Right atrium auricular region (tissue), 2 donors: ENCODE data around the gene C1orf141. TPM values are rescaled to one million over a fixed set of nuclear protein-coding genes. Genes with fewer than 3 reads are reported as not detected.

Experiments
- DNase-seq: peaks from one replicate; pipeline ENCODE4 v3.0.0-alpha.2; 2019; ENCODE audit warnings: low spot score
- H3K27ac ChIP-seq, 2 donors: fragments of 200-600 bp; sonication (generic); 1 replicate in 1 of 2; 2 replicates in 1 of 2; pipeline ENCODE4 v1.5.1; 2016 to 2019
- H3K27me3 ChIP-seq, 2 donors: fragments of 200-600 bp; sonication (generic); one replicate each; pipeline versions ENCODE4 v1.5.1 to v1.6.0; 2017 to 2019
- H3K36me3 ChIP-seq: fragments of 200-600 bp; sonication (generic); one replicate; pipeline ENCODE4 v1.5.1; 2016
- H3K4me1 ChIP-seq, 2 donors: fragments of 200-600 bp; sonication (generic); one replicate each; pipeline versions ENCODE4 v1.5.1 to v1.6.0; 2017 to 2019
- H3K4me3 ChIP-seq, 2 donors: fragments of 200-600 bp; sonication (generic); 1 replicate in 1 of 2; 2 replicates in 1 of 2; pipeline ENCODE4 v1.5.1; 2017 to 2019; ENCODE audit warnings: mild to moderate bottlenecking in 1 of 2, moderate library complexity in 1 of 2
- H3K9me3 ChIP-seq, 2 donors: fragments of 200-600 bp; sonication (generic); one replicate each; pipeline ENCODE4 v1.5.1; 2019
- CTCF ChIP-seq, 2 donors: fragments of 200-600 bp; sonication (generic); IDR thresholded peaks; one replicate each; pipeline ENCODE4 v1.5.1; 2019; ENCODE audit warnings: antibody characterized with exemption in 2 of 2
- total RNA-seq, 2 donors: library from RNA; depleted of rRNA; stranded (reverse); fragments of >200 nt; gene quantifications; one replicate each; pipeline ENCODE4 v1.1.0, GENCODE V29; 2016

C1orf141 gene
- total RNA-seq, 2 donors from 2014 or later, result not detected

- H3K36me3 ChIP-seq, result peaks cover 12% of the 10 kb centered on the region
- H3K27me3 ChIP-seq, result no peaks in the 10 kb centered on the region
- peak within 1 kb of the TSS; percentile 82 for H3K4me3 ChIP-seq
- DNase-seq, result peak; percentile 76
- H3K4me1 ChIP-seq, result peaks cover 0 to 9% of the 10 kb centered on the region in 2 donors
- H3K9me3 ChIP-seq, result no peaks in the 10 kb centered on the region
- peak within 1 kb of the TSS; percentile 94 to 97 for H3K27ac ChIP-seq
- no peak for TF ChIP-seq CTCF (IDR thresholded peaks at IDR 0.05)
Measured at GRCh38 chr1:67053785-67054772, 80.7 kb downstream of the C1orf141 start, which contains the start of gene SLC35D1. Gene SLC35D1, minus strand, starts transcription at chr1:67054148. Its CDS starts 135 bp downstream, at chr1:67054013.

GRCh38 chr1:67053535-67053784 is 81.3 kb downstream of the C1orf141 start:
- H3K9me3 ChIP-seq, result no peaks in the 10 kb centered on the region
- H3K36me3 ChIP-seq, result peaks cover 18% of the 10 kb centered on the region
- no peaks in the 10 kb centered on the region for H3K27me3 ChIP-seq
- peak overlapping the region; percentile 94 to 97 for H3K27ac ChIP-seq
- peak overlapping the region; percentile 82 for H3K4me3 ChIP-seq
- TF ChIP-seq CTCF (IDR thresholded peaks at IDR 0.05), result no peak
- H3K4me1 ChIP-seq, result peaks cover 0 to 9% of the 10 kb centered on the region in 2 donors
- peak; percentile 65 for DNase-seq

DNA sequence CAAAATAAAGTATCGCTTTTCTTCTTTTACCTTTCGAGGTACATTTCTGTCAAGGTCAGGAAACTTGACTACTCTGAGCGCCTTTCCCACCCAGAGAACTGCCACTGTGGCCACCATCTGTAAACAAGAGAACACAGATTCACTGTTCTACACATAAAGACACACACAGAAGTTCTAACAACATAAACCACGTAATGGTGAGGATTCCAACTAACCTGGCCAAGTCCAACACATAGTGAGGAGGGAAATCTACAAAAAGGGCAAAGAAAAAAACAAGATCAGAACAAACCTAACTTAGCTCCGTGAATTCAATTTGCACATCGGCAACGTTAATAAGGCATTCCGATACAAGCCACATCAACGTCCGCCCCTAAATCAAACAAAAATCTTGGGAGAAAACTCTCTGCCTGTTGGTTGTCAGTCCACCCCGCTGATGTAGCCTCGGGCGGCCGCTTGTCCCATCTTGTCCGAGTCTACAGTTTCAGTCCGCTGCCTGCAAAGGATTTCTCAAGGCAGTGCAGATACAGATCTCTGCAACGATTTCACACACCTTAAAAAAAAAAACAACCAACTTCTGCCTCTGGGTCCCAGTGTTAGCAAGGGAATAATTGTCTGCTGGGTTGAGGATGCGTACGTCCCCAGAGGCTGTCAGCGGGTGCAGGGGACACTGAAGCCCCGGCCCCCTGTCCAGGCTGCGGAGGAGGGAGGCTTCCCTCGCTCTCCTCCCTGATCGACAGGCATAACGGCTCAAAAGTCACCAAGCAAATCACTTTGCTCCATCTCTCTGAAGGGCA is 81.8 kb downstream of the C1orf141 start:
- Histone ChIP-seq H3K4me1 (peaks cover 0 to 9% of the 10 kb centered on the region in 2 donors), H3K4me3 (peak overlapping the region; percentile 82), H3K27ac (peak overlapping the region; percentile 94 to 97), H3K36me3 (peaks cover 23% of the 10 kb centered on the region), H3K9me3 (no peaks in the 10 kb centered on the region), H3K27me3 (no peaks in the 10 kb centered on the region)
- no peak for DNase-seq
- TF ChIP-seq CTCF (IDR thresholded peaks at IDR 0.05), result no peak

DNA sequence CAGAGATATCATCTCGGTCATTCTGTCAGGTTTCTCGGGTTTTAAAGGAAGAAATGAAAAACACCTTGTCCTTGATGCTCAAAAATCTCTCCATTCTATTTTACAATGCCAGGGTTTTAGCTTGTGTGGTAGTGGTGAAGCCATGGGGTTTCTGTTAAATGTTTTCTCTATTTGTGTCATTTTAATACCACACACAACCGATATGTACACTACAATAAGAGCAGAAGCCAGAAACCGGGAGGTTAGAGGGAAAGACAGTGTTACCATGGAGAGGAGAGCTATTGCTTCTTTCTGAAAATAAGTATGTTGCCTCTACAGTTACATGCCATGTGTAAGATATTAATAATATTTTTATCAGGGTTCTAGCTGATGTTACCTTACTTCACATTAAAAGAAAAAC is 83.6 kb downstream of the C1orf141 start:
- Histone ChIP-seq H3K9me3 (no peaks in the 10 kb centered on the region), H3K27me3 (no peaks in the 10 kb centered on the region), H3K4me3 (no peak overlapping the region), H3K4me1 (peaks cover 0 to 9% of the 10 kb centered on the region in 2 donors), H3K36me3 (peaks cover 36% of the 10 kb centered on the region), H3K27ac (no peak overlapping the region)
- no peak for TF ChIP-seq CTCF (IDR thresholded peaks at IDR 0.05)
- no peak for DNase-seq

DNA sequence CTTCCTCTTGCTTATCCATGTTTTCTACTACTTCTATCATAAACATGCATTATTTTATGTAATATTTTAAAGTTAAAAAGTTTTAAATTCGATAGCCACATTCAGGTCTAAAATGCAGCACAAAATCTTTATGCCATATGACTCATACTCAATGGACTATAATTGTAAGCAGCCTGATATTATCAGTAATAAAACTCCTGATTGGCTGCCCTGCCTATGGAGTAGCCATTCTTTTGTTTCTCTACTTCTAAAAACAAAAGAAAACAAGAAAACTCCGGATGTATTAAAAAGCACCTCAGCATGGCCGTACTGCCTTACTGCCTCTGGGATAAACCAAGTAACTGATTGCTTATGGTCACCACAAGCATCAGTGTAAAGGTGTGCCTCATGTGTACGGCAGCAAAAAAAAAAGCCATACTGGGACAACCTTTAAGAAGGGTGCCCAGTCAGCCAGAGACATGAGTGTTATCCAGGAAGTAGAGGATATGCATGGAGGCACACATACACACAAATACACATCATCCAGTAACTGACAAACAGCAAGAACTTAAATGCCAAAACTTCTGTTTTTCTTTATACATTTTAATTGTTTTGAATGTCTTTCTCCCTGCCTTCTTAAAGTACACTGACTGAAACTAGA is 90.0 kb downstream of the C1orf141 start:
- Histone ChIP-seq H3K4me3 (no peak overlapping the region), H3K36me3 (peaks cover 66% of the 10 kb centered on the region), H3K27ac (no peak overlapping the region), H3K27me3 (no peaks in the 10 kb centered on the region), H3K4me1 (peaks cover 2 to 10% of the 10 kb centered on the region in 2 donors), H3K9me3 (no peaks in the 10 kb centered on the region)
- no peak for DNase-seq
- no peak for TF ChIP-seq CTCF (IDR thresholded peaks at IDR 0.05)
